DMS79 (cell line): ENCODE measurements around the gene MEGF6.
A peak's percentile ranks its signal among the peaks of the same experiment; 100 is the strongest.

Experiments
- DNase-seq: peaks from one replicate; lab custom pipeline; 2025; lab: John Stamatoyannopoulos, UW

The MEGF6 gene

DNA sequence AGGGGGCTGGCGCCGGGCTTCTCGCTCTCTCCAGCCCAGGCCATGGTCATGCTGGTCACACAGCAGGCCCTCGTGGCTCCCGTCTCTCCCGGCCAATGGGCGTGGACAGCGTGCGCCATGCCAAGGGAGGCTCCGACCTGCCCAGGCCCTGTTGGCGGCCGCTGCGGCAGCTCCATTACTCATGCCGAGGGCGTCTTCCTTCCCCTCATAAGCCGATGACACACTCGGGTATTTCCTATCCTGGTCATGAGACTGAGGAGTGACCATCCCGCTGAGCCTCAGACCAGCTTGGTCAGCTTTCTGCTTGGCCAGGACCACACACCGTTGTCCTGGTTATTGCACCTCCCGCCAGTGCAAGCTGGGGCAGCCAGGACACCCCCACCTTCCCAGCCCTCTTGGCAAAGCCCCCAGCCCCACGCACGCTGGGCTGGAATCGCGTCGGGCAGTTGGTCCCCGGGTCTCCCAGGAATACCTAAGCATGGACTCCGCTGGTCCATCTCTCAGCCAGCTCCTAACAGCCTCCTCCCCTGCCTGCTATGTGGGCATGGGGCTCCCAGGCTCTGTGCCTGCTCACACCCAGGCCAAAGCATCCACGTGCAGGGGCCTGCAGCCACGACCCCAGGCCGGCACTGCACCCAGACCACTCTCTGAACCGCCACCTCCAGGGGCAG, 107.0 kb downstream of the MEGF6 start:
- DNase-seq = no peak

DNA sequence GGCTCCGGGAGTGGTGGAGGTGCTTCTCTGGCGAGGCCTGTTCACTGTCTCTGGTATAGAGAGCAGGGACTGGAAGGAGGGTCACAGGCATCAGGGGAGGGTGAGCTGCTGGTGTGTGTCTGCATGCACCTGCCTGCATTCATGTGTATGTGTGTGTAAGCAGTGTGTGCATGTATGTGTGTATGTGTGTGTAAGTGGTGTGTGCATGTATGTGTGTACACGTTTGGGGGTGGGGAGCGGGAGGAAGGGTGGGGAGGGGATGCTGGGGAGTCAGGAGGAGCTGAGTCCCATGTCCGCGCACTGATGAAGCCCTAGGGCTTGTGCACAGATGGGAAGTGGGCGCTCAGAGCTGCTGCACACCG, 107.8 kb downstream of the MEGF6 start:
- no peak for DNase-seq

DNA sequence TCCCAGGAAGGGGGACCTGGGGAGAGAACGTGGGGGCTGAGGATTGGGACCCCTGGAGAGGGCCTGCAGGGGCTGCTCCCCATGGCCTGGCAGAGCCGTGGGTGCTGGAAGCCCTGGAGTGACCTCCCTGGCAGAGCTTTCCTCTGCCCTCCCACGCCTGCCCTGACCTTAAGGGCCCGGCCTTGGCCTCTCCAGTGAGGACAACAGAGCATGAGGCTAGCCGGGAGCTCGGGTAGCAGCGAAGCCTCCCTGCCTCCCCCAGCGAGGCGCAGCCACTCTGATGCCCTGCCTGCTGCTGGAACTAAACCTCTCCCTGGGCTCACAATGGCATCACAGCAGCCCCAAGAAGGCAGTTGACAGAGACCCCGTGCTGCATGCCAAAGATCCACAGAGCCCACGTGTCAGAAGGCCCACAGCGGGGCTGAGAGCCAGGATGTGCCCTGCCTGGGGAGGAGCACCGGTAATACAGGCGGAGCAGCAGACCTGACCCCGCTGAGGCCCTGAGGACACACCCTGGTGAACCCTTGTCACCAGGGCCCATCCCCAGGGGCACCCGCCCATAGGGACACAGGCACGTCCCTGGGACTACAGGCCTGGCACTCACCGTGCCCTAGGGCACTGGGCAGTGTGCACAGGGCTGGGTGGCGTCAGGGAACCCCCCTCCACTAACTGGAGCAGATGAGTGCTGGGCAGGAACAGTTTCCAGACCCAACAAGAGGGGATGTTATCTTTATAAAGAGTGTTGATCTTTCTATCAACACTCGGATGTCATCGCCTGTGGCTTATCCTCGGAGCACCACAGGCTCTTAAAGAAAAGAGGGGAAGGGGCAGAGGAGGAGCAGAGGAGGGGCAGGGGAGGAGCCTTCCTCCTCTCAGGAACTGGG, 108.4 kb downstream of the MEGF6 start:
- DNase-seq = no peak

- DNase-seq = no peak
Measured at GRCh38 chr1:3501856-3502640, 109.3 kb downstream of the MEGF6 start.

DNA sequence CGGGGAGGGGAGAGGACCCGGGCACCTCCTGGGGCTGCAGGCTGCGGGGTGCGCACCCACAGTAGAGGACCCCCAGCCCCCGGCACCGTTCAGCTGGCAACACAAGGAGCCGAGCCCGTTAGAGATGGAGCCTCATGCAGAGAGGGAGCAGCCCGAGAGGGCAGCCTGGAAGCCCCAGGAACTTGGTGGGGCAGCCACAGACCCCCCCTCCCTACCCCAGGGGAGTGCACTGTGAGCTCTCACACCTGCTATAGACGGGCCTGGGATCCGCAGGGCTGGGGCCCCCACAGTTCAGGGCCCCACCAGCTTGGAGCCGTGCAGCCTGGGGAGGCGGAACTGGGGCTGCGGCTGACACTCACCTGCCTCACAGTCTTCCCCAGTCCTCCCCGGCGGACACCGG, 109.9 kb downstream of the MEGF6 start:
- no peak for DNase-seq

GRCh38 chr1:3500265-3500835, 111.0 kb downstream of the MEGF6 start:
- DNase-seq = no peak

DNA sequence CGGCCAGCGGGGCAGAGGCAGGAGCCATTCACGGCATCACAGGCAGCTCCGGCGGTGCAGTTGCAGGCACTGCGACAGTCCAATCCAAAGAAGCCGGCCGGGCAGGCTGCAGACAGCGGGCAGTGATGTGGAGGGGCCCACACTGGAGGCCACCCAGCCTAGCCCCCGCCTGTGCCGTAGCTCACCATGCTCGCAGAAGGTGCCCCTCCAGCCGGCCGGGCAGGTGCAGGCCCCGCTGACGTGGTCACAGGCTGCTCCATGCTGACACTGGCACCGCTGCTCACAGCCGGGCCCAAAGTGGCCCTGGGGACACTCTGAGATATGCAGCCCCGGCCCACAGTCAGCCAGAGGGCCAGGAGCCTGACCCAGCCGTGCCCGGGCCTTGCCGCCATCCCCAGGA, 111.7 kb downstream of the MEGF6 start:
- DNase-seq = no peak

DNA sequence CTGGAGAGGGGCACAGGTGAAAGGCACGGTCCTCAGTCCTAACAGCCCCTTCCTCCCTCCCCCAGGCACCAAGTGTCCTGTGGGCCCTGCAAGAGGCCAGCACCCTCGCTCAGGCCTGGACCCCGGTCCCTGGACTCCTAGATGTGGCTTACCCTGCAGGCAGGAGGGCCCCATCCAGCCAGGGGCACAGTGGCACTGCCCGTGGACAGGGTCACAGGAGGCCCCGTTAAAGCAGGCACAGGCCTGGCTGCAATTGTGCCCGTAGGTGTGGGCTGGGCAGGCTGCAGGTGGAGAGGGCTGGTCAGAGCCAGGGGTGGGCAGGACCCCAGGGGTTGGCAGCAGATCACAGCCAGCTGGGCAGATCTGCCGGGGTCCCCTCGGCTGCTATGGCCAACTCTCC, 112.3 kb downstream of the MEGF6 start:
- no peak for DNase-seq

DNA sequence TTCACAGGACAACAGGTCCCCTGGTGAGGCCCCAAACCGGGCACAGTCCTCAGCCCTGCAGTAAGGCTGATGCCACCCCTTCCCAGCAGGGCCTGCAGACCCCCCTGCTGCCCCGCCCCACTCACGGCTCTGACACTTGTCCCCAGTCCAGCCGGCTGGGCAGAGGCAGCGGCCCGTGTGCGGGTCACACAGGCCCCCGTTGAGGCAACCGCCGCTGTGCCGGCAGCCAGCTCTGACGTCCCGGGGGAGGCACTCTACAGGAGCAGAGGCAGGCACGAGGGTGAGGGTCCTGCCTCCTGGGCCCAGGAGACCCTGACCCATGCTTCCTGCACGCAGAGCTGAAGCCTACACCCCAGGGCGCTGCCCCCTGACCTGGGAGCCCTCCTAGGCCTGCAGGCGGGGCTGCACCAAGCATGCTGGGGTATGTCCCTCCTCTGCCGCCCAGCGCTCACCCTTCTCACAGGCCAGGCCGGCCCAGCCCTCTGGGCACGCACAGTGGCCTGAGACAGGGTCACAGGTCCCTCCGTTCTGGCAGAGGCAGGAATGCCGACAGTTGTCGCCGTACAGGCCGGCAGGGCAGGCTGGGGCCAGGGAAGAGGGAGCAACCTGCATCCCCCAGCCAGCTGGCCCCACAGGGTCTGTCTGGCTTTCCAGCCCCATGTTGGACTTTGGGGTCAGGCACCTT, 112.9 kb downstream of the MEGF6 start:
- DNase-seq = no peak

- DNase-seq = no peak
Measured at GRCh38 chr1:3497521-3497920, 113.8 kb downstream of the MEGF6 start.

- no peak for DNase-seq
Measured at GRCh38 chr1:3496916-3497315, 114.4 kb downstream of the MEGF6 start.

DNA sequence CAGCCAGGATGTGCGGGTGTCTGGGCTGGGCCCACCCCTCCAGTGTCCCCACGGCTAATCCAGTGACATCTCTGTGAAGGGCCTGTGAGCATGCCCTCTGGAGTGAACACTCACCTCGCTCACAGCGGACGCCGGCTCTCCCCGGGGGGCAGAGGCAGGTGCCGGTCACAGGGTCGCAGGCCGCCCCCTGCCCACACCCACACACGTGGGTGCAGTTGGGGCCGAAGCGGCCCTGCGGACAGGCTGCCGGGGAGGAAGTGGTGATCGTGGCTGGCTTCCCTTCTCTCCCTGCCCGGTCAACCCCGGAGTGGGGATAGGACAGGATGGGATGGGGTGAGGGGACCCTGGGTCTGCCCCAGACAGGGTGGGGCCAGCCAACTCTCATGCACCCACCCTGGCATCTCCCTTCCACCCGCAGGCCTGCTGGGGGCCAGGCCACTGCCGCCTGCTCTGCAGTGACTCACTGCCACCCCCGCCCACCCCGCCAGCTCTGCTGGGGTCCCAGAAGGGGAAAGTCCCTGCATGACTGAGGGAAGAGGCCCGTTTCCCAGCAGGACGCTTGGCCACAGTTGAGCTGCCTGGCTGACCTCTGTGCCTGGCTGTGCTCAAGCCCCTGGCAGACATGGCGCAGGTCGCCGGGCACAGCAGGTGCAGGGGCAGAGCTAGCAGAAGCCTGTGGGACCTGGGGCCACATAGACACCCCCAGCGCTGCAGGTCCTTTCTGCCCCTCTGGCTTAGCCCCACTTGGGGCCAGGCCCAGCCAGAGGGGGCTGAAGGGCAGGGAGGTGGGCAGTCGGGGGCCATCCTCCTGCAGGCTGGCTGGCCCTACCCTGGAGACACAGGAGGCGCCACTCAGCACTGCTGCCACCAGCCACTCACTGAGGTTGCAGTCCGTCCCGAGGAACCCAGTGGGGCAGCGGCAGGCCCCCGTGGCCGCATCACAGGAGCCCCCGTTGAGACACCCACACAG, 115.2 kb downstream of the MEGF6 start:
- DNase-seq = no peak

DNA sequence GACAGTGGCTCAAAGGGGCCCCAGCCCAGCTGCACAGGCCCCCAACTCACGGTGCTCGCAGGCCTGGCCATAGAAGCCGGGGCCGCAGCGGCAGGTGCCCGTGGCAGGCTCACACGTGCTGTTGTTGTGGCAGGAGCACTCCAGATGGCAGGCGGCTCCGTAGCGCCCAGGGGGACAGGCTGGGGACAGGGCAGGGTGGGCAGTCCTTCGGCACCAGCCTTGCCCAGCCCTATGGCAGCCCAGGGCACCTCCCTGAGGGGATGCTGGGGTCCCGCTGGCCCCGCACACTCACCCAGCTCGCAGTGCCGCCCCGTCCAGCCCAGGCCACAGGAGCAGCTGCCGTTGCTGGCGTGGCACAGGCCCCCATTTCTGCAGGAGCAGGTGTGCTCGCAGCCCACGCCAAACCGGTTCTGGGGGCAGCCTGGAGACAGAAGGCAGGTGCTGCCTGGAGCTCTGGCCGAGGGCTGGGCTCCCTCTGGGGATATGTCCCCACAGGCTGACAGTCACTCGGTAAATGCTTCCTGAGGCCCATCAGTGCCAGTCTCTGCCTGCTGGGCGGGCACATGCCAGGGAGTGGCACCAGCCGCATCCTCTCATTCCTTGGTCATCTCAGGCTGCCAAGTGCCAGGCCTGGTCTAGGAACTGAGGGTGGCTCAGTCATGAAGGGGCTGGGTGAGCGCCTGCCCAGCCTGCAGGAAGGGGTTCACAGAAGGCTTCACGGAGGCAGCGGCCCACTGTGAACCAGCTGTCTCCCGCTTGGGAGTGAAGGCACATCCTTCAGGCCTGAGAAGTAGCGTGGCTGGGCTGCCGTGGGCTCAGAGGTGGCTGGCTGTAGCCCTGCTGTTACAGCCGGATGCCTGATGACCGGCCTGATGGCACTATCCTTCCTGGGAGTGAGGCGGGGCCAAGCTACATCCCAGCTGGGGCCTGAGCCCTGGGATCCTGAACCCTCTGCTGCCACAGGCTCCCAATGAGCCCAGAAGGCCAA, 116.7 kb downstream of the MEGF6 start:
- peak; percentile 80 for DNase-seq

- DNase-seq = no peak
Measured at GRCh38 chr1:3492545-3493246, 118.6 kb downstream of the MEGF6 start.

DNA sequence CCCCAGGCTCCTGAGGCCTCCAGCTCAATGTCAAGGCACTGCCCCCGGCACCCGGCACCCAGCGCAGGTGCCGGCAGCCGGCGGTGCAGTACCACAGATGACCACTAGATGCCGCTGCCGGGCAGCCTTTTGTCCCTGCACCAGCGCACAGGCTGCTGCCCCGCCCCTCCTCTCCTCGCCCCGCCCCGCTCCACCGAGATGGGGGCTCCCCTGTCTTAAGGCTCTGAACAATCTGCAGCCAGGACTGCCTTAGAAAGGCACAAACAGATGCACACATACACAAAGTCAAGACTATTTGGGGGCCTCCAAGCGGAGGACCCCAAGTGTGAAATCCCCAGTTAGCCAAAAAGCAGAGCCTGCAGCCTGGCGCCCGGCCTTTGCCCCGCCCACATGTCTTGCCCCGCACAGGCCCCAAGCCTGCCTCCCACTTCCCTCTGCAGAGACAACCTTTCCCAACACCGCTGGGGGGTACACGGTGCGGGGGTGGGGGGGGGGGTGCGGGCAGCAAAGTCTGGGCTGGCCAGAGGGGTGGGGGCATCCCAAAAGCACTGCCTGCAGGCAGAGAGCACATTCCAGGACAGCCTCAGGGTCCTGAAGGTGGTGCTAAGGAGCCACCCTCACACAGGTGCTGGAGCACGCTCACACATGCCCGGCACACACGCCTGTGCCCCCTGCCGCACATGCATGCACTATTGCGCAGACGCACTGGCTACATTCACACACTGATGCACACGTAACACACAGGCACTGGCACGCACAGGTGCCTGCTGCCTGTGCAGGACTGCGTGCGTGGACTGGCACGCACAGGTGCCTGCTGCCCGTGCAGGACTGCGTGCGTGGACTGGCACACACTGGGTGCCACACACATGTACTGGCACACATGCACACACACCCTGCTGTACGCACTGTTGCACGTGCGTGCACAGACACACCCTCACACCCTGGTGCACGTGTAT, 119.7 kb downstream of the MEGF6 start:
- no peak for DNase-seq

DNA sequence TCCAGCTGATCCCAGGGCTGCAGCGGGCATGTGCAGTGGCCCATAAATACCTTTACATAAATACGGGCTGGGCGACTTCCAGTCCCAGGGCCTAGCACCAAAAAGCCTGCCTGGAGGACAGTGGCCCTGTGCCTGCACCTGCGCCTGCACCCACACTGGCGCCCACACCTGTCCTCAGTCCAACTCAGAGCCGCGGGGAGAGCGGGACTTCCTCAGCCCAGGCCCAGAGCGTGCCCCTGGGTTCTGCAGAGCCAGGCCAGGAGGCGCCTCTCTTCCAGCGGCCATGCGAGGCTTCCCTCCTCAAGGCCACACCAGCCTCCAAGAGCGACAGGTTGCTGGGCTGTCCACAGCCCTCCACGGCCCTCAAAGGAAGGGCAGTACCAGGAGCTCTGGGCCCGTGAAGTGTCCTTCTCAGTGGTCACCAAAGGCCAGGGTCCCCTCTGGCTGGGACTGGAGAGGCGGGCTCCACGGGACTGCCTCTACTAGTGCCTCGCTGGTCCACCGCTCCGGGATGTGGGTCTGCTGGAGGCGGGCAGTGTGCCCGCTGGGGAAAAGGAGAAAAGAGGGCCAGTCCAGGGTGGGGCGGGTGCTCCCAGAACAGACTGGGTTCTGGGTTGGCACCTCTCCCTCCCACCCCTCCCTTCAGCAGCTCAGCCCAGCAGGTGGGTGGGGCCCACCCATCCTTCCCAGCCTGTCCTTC, 121.1 kb downstream of the MEGF6 start:
- DNase-seq = no peak

DNA sequence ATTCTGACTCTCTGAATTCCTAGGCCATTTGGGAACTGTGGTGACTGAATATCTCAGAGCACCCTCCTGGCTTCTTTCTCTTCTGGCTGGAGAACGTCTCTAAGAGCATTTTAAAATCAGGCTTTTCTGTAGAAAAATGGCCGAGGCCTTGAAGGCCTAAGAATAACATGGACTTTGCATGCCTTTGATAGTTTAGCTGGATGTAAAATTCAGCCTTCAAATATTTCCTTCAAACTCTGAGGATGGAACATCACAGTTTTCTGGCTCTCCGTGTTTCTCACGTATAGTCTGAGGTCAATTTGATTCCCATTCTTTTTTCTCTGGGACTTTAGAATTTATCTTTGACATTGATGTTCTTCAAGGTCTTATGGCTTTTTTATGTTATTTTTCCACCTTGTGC, 122.9 kb downstream of the MEGF6 start:
- no peak for DNase-seq
